GM19239 (cell line): Measurements from ENCODE around the gene THOC2.
"Not testable (repeated sequence)": the region's sequence is repeated elsewhere in the genome, so short reads cannot be mapped to it uniquely, and the experiment has no call there.

Source experiments
- DNase-seq: peaks from one replicate; pipeline ENCODE4 v3.0.0; 2011; ENCODE audit warnings: low spot score; ENCODE audit not compliant: insufficient read length
- FAIRE-seq: peaks from 2 replicates; lab custom pipeline; 2011; peaks lifted over from hg19 to GRCh38; lab: Jason Lieb, UNC

Gene THOC2

GRCh38 chrX:123600181-123600580, 132.7 kb downstream of the THOC2 start:
- DNase-seq, result no peak

GRCh38 chrX:123590842-123591486, 141.9 kb downstream of the THOC2 start:
- DNase-seq (no peak), FAIRE-seq (no peak)

More at GRCh38 chrX:123600181-123600580, 132.7 kb downstream of the THOC2 start:
- FAIRE-seq, result no peak

GRCh38 chrX:123588723-123589122, 144.1 kb downstream of the THOC2 start:
- DNase-seq (no peak), FAIRE-seq (no peak)

- no peak for DNase-seq
- peak; percentile 97 for FAIRE-seq
Measured at GRCh38 chrX:123581586-123581985, 151.3 kb downstream of the THOC2 start.

GRCh38 chrX:123580792-123581191, 152.1 kb downstream of the THOC2 start:
- DNase-seq (no peak), FAIRE-seq (peak; percentile 81)

- DNase-seq, FAIRE-seq: not testable (repeated sequence)
Measured at GRCh38 chrX:123574027-123574426, 158.8 kb downstream of the THOC2 start.

- no peak for DNase-seq
- no peak for FAIRE-seq
Measured at GRCh38 chrX:123570011-123570590, 162.8 kb downstream of the THOC2 start.

GRCh38 chrX:123563167-123563566, 169.7 kb downstream of the THOC2 start:
- DNase-seq, result no peak
- no peak for FAIRE-seq

GRCh38 chrX:123562342-123563146, 170.3 kb downstream of the THOC2 start:
- no peak for FAIRE-seq
- DNase-seq, result no peak

GRCh38 chrX:123561439-123562215, 171.2 kb downstream of the THOC2 start:
- no peak for FAIRE-seq
- DNase-seq, result no peak

- DNase-seq (no peak), FAIRE-seq (no peak)
Measured at GRCh38 chrX:123550829-123551228, 182.0 kb downstream of the THOC2 start.
